Measurements from ENCODE around the gene SLC6A12. TPM values are rescaled to one million over a fixed set of nuclear protein-coding genes. Genes with fewer than 3 reads are reported as not detected.

SLC6A12 gene
- total RNA-seq, 1 donor from 2014 or later, result not detected

GRCh38 chr12:253116-253831 is 39.3 kb upstream of the SLC6A12 start:
- H3K9me3 ChIP-seq (ENCODE audit: control insufficient read depth in 3 of 3, low read length in 3 of 3), result no peaks in the 10 kb centered on the region
- no peak overlapping the region for H3K4me3 ChIP-seq (ENCODE audit: low read length in 3 of 3)
- no peaks in the 10 kb centered on the region for H3K4me1 ChIP-seq (ENCODE audit: control insufficient read depth in 3 of 3, insufficient read depth in 3 of 3, low read length in 3 of 3)
- H3K27ac ChIP-seq (ENCODE audit: low read depth, low read length), result no peak overlapping the region
- H3K27me3 ChIP-seq (ENCODE audit: control insufficient read depth in 3 of 3, insufficient read depth in 3 of 3, low read length in 3 of 3), result peaks cover 10 to 14% (median 12%) of the 10 kb centered on the region in 3 donors
- no peak overlapping the region for H3K9ac ChIP-seq (ENCODE audit: low read depth in 1 of 3, low read length in 3 of 3)
- H3K36me3 ChIP-seq (ENCODE audit: control insufficient read depth in 3 of 3, insufficient read depth in 3 of 3, low read length in 3 of 3), result no peaks in the 10 kb centered on the region

DNA sequence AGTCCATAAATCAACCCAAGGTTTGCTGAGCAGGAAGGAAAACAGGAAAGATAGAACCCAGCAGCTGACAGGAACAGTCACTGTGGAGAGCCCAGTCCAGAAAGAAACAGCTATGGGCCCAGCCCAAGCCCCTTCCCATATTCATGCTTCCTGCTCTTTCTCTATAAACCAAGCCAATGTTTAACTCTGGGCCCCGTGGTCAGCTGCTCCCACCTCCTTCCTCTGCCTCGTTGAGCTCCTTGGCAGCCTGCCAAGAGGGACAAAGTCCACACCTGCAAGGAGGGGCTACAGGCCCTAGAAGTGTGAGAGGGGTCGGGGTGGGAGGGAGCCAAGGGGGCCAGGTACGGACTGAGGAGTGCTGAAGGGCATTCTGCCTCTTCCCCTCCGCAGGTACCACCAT is 38.7 kb upstream of the SLC6A12 start:
- Histone ChIP-seq H3K36me3 (ENCODE audit: control insufficient read depth in 3 of 3, insufficient read depth in 3 of 3, low read length in 3 of 3) (no peaks in the 10 kb centered on the region), H3K4me1 (ENCODE audit: control insufficient read depth in 3 of 3, insufficient read depth in 3 of 3, low read length in 3 of 3) (no peaks in the 10 kb centered on the region), H3K9ac (ENCODE audit: low read depth in 1 of 3, low read length in 3 of 3) (no peak overlapping the region), H3K27ac (ENCODE audit: low read depth, low read length) (no peak overlapping the region), H3K27me3 (ENCODE audit: control insufficient read depth in 3 of 3, insufficient read depth in 3 of 3, low read length in 3 of 3) (peaks cover 7 to 10% (median 8%) of the 10 kb centered on the region in 3 donors), H3K4me3 (ENCODE audit: low read length in 3 of 3) (no peak overlapping the region), H3K9me3 (ENCODE audit: control insufficient read depth in 3 of 3, low read length in 3 of 3) (no peaks in the 10 kb centered on the region)

DNA sequence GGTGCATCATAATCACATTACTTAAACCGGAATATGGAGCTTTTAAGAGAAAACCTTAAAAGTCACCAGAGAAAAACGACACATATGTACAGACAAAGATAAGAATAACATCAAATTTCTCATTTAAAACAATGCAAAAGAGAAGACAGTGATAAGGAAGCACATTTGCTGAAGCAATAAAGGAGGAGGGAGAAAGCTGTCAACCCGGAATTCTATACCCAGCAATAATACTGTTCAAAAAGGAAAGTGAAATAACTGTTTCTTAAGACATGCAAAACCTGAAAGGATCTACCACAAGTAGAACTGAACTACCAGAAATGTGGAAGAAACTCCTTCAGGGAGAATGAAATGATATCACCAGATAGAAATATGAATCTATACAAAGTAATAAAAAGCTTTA is 33.3 kb upstream of the SLC6A12 start:
- Histone ChIP-seq H3K9ac (ENCODE audit: low read depth in 1 of 3, low read length in 3 of 3) (no peak overlapping the region), H3K36me3 (ENCODE audit: control insufficient read depth in 3 of 3, insufficient read depth in 3 of 3, low read length in 3 of 3) (no peaks in the 10 kb centered on the region), H3K4me3 (ENCODE audit: low read length in 3 of 3) (no peak overlapping the region), H3K27me3 (ENCODE audit: control insufficient read depth in 3 of 3, insufficient read depth in 3 of 3, low read length in 3 of 3) (peaks cover 0 to 5% (median 0%) of the 10 kb centered on the region in 3 donors), H3K4me1 (ENCODE audit: control insufficient read depth in 3 of 3, insufficient read depth in 3 of 3, low read length in 3 of 3) (no peaks in the 10 kb centered on the region), H3K27ac (ENCODE audit: low read depth, low read length) (no peak overlapping the region), H3K9me3 (ENCODE audit: control insufficient read depth in 3 of 3, low read length in 3 of 3) (peaks cover 0 to 4% (median 0%) of the 10 kb centered on the region in 3 donors)

GRCh38 chr12:243381-243780 is 29.4 kb upstream of the SLC6A12 start:
- H3K27me3 ChIP-seq (ENCODE audit: control insufficient read depth in 3 of 3, insufficient read depth in 3 of 3, low read length in 3 of 3), result peaks cover 0 to 5% (median 3%) of the 10 kb centered on the region in 3 donors
- no peak overlapping the region for H3K27ac ChIP-seq (ENCODE audit: low read depth, low read length)

DNA sequence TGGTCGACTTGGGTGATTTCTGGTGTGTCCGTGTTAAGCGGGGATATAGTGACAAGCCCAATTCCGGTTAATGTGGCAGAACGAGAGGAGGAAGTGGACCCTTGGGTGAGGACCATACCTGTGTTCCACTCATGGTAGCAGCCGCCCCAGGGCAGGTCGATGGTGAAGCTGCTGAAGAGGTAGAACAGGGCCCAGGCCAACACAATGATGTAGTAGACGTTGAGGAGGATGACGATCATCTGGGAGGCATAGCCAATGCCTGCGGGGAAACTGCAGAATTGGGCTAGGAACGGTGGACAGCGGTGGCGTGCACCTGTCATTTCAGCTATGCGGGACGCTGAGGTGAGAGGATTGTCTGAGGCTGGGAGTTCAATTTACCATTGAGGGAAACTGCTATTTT is 28.5 kb upstream of the SLC6A12 start:
- H3K9me3 ChIP-seq (ENCODE audit: control insufficient read depth in 3 of 3, low read length in 3 of 3), result peaks cover 0 to 4% (median 0%) of the 10 kb centered on the region in 3 donors
- H3K27me3 ChIP-seq (ENCODE audit: control insufficient read depth in 3 of 3, insufficient read depth in 3 of 3, low read length in 3 of 3), result peaks cover 0 to 5% (median 3%) of the 10 kb centered on the region in 3 donors
- H3K9ac ChIP-seq (ENCODE audit: low read depth in 1 of 3, low read length in 3 of 3), result no peak overlapping the region
- no peak overlapping the region for H3K27ac ChIP-seq (ENCODE audit: low read depth, low read length)
- no peaks in the 10 kb centered on the region for H3K36me3 ChIP-seq (ENCODE audit: control insufficient read depth in 3 of 3, insufficient read depth in 3 of 3, low read length in 3 of 3)
- no peaks in the 10 kb centered on the region for H3K4me1 ChIP-seq (ENCODE audit: control insufficient read depth in 3 of 3, insufficient read depth in 3 of 3, low read length in 3 of 3)
- H3K4me3 ChIP-seq (ENCODE audit: low read length in 3 of 3), result no peak overlapping the region

More at GRCh38 chr12:243381-243780, 29.4 kb upstream of the SLC6A12 start:
- no peak overlapping the region for H3K9ac ChIP-seq (ENCODE audit: low read depth in 1 of 3, low read length in 3 of 3)
- no peaks in the 10 kb centered on the region for H3K36me3 ChIP-seq (ENCODE audit: control insufficient read depth in 3 of 3, insufficient read depth in 3 of 3, low read length in 3 of 3)
- no peaks in the 10 kb centered on the region for H3K4me1 ChIP-seq (ENCODE audit: control insufficient read depth in 3 of 3, insufficient read depth in 3 of 3, low read length in 3 of 3)
- H3K9me3 ChIP-seq (ENCODE audit: control insufficient read depth in 3 of 3, low read length in 3 of 3), result peaks cover 0 to 4% (median 0%) of the 10 kb centered on the region in 3 donors
- no peak overlapping the region for H3K4me3 ChIP-seq (ENCODE audit: low read length in 3 of 3)

DNA sequence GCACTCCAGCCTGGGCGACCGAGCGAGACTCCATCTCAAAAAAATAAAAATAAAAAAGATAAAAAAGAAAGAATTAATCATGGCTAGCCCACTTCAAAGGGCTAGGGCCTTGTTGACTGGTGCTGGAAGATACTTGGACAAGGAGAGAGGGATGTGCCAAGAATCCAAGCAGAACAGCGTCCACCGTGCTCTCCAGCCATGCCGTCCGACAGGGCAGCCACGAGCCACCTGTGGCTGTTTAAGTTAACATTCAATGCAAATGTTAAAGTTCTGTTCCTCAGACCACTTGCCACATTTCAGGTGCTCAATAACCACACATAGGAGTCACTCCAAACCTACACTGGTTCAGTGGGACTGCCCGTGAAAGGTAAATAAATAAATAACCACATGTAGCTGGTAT is 27.3 kb upstream of the SLC6A12 start:
- Histone ChIP-seq H3K27me3 (ENCODE audit: control insufficient read depth in 3 of 3, insufficient read depth in 3 of 3, low read length in 3 of 3) (peaks cover 0 to 6% (median 5%) of the 10 kb centered on the region in 3 donors), H3K27ac (ENCODE audit: low read depth, low read length) (no peak overlapping the region), H3K9ac (ENCODE audit: low read depth in 1 of 3, low read length in 3 of 3) (no peak overlapping the region), H3K36me3 (ENCODE audit: control insufficient read depth in 3 of 3, insufficient read depth in 3 of 3, low read length in 3 of 3) (no peaks in the 10 kb centered on the region), H3K4me1 (ENCODE audit: control insufficient read depth in 3 of 3, insufficient read depth in 3 of 3, low read length in 3 of 3) (no peaks in the 10 kb centered on the region), H3K4me3 (ENCODE audit: low read length in 3 of 3) (no peak overlapping the region), H3K9me3 (ENCODE audit: control insufficient read depth in 3 of 3, low read length in 3 of 3) (no peaks in the 10 kb centered on the region)

DNA sequence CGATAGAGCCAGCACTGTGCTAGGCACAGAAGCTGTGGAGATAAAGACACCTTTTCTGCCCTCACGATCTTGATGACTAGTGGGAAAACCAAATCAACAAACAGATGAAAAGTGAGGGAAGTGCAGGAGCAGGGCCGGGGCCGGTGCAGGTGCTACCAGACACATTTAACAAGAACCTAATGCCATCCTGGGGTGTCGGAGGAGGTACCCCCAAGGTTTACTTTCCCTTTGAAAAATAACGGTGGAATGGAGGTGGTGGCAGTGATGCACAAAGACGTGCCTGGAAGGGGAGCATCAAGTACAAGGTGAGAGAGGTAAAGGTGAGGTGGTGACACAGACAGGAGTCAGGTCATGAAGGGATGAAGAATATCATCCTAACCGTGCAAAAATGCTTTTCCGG is 26.6 kb upstream of the SLC6A12 start:
- Histone ChIP-seq H3K27me3 (ENCODE audit: control insufficient read depth in 3 of 3, insufficient read depth in 3 of 3, low read length in 3 of 3) (peaks cover 0 to 6% (median 5%) of the 10 kb centered on the region in 3 donors), H3K9ac (ENCODE audit: low read depth in 1 of 3, low read length in 3 of 3) (no peak overlapping the region)

GRCh38 chr12:238736-239398 is 24.9 kb upstream of the SLC6A12 start:
- H3K27me3 ChIP-seq (ENCODE audit: control insufficient read depth in 3 of 3, insufficient read depth in 3 of 3, low read length in 3 of 3), result peaks cover 0 to 6% (median 5%) of the 10 kb centered on the region in 3 donors
- no peaks in the 10 kb centered on the region for H3K36me3 ChIP-seq (ENCODE audit: control insufficient read depth in 3 of 3, insufficient read depth in 3 of 3, low read length in 3 of 3)
- H3K27ac ChIP-seq (ENCODE audit: low read depth, low read length), result no peak overlapping the region
- H3K9ac ChIP-seq (ENCODE audit: low read depth in 1 of 3, low read length in 3 of 3), result no peak overlapping the region
- H3K4me1 ChIP-seq (ENCODE audit: control insufficient read depth in 3 of 3, insufficient read depth in 3 of 3, low read length in 3 of 3), result peaks cover under 1 to 3% (median 2%) of the 10 kb centered on the region in 3 donors
- H3K9me3 ChIP-seq (ENCODE audit: control insufficient read depth in 3 of 3, low read length in 3 of 3), result peaks cover 0 to 2% (median 0%) of the 10 kb centered on the region in 3 donors
- no peak overlapping the region for H3K4me3 ChIP-seq (ENCODE audit: low read length in 3 of 3)

More for the DNA sequence above, 26.6 kb upstream of the SLC6A12 start:
- no peak overlapping the region for H3K4me3 ChIP-seq (ENCODE audit: low read length in 3 of 3)
- no peaks in the 10 kb centered on the region for H3K4me1 ChIP-seq (ENCODE audit: control insufficient read depth in 3 of 3, insufficient read depth in 3 of 3, low read length in 3 of 3)
- H3K27ac ChIP-seq (ENCODE audit: low read depth, low read length), result no peak overlapping the region
- no peaks in the 10 kb centered on the region for H3K9me3 ChIP-seq (ENCODE audit: control insufficient read depth in 3 of 3, low read length in 3 of 3)
- no peaks in the 10 kb centered on the region for H3K36me3 ChIP-seq (ENCODE audit: control insufficient read depth in 3 of 3, insufficient read depth in 3 of 3, low read length in 3 of 3)

GRCh38 chr12:238116-238515 is 24.2 kb upstream of the SLC6A12 start:
- H3K4me3 ChIP-seq (ENCODE audit: low read length in 3 of 3), result no peak overlapping the region
- no peaks in the 10 kb centered on the region for H3K36me3 ChIP-seq (ENCODE audit: control insufficient read depth in 3 of 3, insufficient read depth in 3 of 3, low read length in 3 of 3)
- H3K9me3 ChIP-seq (ENCODE audit: control insufficient read depth in 3 of 3, low read length in 3 of 3), result peaks cover 0 to 2% (median 0%) of the 10 kb centered on the region in 3 donors

More at GRCh38 chr12:238116-238515, 24.2 kb upstream of the SLC6A12 start:
- H3K9ac ChIP-seq (ENCODE audit: low read depth in 1 of 3, low read length in 3 of 3), result no peak overlapping the region
- H3K27me3 ChIP-seq (ENCODE audit: control insufficient read depth in 3 of 3, insufficient read depth in 3 of 3, low read length in 3 of 3), result peaks cover 0 to 6% (median 0%) of the 10 kb centered on the region in 3 donors
- H3K27ac ChIP-seq (ENCODE audit: low read depth, low read length), result no peak overlapping the region
- peaks cover 8 to 11% (median 9%) of the 10 kb centered on the region in 3 donors for H3K4me1 ChIP-seq (ENCODE audit: control insufficient read depth in 3 of 3, insufficient read depth in 3 of 3, low read length in 3 of 3)

Data from skeletal muscle tissue (tissue), 4 donors.